ENCODE data around the gene PHOX2B.
"Not testable (repeated sequence)": the region's sequence is repeated elsewhere in the genome, so short reads cannot be mapped to it uniquely, and the experiment has no call there.

PHOX2B gene

GRCh38 chr4:41711654-41712053 is 36.9 kb downstream of the PHOX2B start:
- not testable (repeated sequence) for DNase-seq (ENCODE audit: low read depth)

GRCh38 chr4:41709844-41710481 is 38.6 kb downstream of the PHOX2B start:
- no peak for DNase-seq (ENCODE audit: low read depth)

- no peak for DNase-seq (ENCODE audit: low read depth)
These were observed 44.7 kb downstream of the PHOX2B start for GRCh38 chr4:41703785-41704184.

GRCh38 chr4:41702770-41703169 is 45.8 kb downstream of the PHOX2B start:
- DNase-seq (ENCODE audit: low read depth) = no peak

DNA sequence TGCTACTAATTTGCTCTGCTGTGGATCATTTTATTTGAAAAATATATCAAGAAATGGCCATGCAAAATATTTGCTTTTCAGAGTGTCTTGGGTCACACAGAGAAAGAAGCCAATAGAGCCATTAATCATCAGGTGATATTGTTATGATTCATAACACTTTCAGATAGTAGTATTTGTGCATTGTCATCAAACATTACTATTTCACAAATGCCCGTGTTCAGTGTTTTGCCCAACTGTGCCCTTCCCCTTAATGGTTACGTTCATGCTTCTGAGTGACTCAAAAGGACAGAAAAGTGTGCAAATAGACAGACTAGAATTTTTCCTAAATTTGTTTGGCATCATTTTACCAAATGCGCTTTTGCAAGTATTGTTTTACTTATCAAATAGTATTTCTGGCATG is 46.5 kb downstream of the PHOX2B start:
- no peak for DNase-seq (ENCODE audit: low read depth)

DNA sequence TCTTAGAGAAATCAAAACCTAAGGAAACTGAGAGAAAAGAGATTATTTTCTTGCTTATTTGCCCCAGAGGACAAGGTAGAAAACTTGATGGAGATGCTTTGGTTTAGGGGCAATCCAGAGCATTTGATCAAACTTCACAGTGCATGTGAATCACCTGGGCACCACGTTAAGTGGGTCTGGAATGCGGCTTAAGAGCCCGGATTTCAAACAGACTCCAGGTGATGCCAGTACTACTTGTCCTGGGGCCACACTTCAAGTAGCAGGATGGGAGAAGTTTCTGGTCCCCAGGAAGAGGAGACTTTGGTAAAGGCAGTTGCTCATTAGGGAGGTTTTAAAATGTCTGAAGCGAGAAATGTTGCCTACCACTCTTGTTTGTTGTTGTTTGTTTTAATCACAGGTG is 51.8 kb downstream of the PHOX2B start:
- DNase-seq (ENCODE audit: low read depth) = no peak

DNA sequence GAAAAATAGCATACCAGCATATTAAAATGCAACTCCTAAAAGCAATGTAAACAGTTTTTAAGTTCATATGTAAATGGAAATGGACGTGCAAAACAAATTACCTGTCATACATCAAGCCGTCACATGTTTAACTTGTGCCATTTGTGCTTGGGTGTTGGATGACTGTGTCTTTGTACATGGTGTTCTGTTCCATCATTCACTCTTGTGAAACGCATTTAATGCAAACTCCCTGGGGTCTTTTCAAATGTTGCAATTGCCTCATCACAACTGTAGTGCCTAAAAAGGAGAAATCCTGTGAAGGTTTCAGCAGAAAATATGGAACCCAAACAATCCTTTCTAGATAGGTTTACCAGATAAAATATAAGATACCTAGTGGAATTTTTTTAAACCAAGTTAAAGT is 52.4 kb downstream of the PHOX2B start:
- no peak for DNase-seq (ENCODE audit: low read depth)

Data from CMK (cell line).